Mesangial cell (primary cell): ENCODE measurements around the gene RASGRP2. TPM values are rescaled to one million over a fixed set of nuclear protein-coding genes. Genes with fewer than 3 reads are reported as not detected.

Experiments
- total RNA-seq: library from RNA; depleted of rRNA; stranded (reverse); fragments of >200 nt; gene quantifications from 2 replicates; pipeline ENCODE4 v1.2.3, GENCODE V29; 2015

Gene RASGRP2
- total RNA-seq: 1.3 TPM in 1 of 2 replicates, not detected in the other

GRCh38 chr11:64743591-64744543 is at the start of gene RASGRP2:
Gene RASGRP2 (minus strand): TSS chr11:64744142. CDS start chr11:64742866, 1,276 bp downstream.

GRCh38 chr11:64778473-64779298 is 34.7 kb upstream of the RASGRP2 start, which contains the start of gene SF1:
Gene SF1 (minus strand): TSS chr11:64778542. CDS start chr11:64778392, 150 bp downstream.

DNA sequence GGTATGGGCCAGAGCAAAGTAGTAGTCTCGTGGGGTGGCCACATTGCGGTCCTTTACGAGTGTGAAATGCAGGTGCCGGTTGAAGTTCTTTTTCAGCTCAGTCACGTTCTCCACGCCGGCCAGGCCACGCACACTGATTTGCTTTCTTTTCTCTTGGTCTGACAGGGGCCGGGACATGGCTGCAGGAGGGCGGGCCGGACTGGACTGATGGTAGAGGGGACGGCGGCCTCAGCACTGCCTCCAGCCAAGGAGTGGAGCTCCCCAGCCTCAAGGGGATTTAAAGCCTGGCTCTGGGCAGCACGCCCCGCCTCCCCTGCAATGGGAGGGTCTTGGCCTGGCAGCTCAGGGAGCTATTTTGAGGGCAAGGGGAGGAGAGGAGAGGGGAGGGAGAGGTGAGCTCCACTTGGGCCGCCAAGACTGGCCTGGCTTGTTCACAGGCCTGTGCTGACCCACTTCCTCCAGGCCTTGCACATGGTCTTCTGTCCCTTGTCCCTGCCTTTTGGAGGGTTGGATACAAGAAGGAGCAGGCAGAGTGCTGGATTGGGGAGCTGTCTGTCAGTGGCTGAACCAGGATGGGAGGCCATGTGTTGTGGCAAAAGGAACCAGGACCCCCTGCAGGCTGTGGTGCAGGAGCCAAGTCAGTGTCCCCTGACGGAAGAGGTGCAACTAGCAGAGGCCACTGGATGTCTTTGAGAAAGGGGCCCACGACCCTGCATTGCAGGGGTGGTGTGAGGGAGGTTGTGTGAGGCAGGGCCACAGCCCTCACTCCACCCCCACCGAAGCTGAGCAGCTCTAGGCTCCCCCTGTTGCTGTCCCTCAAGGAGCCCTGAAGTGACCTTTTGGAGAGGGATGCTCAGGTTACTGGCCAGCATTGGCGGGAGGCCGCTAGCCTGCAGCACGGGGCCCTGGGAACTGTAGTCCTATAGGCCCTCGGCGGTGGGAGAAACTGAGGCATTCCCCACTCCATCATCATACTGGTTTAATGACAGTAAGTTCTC is 16.1 kb upstream of the RASGRP2 start, which contains the start of gene PYGM:
PYGM (minus strand) TSS at position 253 of the 998 bp plus-strand sequence; CDS start at position 177, 76 bp downstream.

DNA sequence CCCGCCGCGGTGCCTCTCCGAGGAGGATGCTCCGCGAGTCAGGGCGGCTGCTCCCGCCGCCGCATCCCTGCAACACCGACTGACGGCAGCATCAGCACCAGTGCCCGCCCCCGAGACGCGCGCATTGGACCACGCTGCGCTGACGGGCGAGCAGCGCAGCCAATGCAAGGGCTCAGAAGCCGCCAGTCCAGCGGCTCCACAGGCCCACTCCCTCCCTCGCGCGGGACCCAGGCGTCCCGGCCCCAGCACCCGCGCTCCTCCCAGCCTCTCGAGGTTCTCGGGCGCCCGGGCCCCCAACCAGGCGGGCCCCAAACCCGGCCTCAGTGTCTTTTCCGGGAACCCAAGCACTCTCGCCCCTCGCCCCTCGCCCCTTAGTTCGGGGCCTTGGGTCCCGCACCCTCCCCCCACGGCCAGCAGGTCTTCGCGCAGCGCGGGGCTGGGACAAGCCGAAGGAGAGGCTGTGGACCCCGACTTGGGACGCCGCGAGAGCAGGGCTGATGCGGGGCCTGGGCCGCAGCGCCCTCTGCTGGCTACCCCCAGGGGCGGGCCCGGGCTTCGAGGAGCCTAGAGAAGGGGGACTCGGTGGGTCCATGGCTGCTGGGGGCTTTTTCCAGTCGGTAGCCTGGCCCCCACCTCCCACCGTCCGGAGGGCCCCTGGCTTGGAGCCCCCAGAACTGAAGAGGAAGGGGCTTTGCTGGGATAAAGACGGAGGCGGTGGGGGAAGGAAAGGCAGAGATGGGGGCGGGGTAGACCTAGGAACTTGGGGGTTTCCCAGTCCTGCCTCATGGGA is 20.6 kb downstream of the RASGRP2 start, which contains the start of gene NRXN2:
NRXN2 (minus strand) TSS at position 81 of the 790 bp plus-strand sequence. CDS start 9,498 bp downstream, outside the sequence.

Other genes starting within 250 kb of the RASGRP2 start
- 0.25 and 0.33 TPM in 2 replicates for gene SLC22A11, start 188.2 kb downstream of the RASGRP2 start, total RNA-seq
- not detected in 2 replicates for gene SLC22A12, start 152.9 kb downstream of the RASGRP2 start, total RNA-seq
- gene NRXN2, start 20.9 kb downstream of the RASGRP2 start, total RNA-seq: not detected in 2 replicates
- 0.16 and 2.3 TPM in 2 replicates for gene PYGM, start 15.8 kb upstream of the RASGRP2 start, total RNA-seq
- gene SF1, start 34.4 kb upstream of the RASGRP2 start, total RNA-seq: 160 and 190 TPM in 2 replicates
- 26.4 and 29.5 TPM in 2 replicates for gene MAP4K2, start 59.1 kb upstream of the RASGRP2 start, total RNA-seq
- 34.2 and 34.9 TPM in 2 replicates for gene MEN1, start 66.4 kb upstream of the RASGRP2 start, total RNA-seq
- 2.1 and 10.1 TPM in 2 replicates for gene CDC42BPG, start 100.5 kb upstream of the RASGRP2 start, total RNA-seq
- 109 and 125 TPM in 2 replicates for gene EHD1, start 134.5 kb upstream of the RASGRP2 start, total RNA-seq
- gene ATG2A, start 173.1 kb upstream of the RASGRP2 start, total RNA-seq: 27.2 and 29.9 TPM in 2 replicates
- 14.3 and 24.8 TPM in 2 replicates for gene PPP2R5B, start 180.5 kb upstream of the RASGRP2 start, total RNA-seq
- not detected in 2 replicates for gene GPHA2, start 191.8 kb upstream of the RASGRP2 start, total RNA-seq
- gene MAJIN, start 228.0 kb upstream of the RASGRP2 start, total RNA-seq: not detected in 2 replicates